AG09309 (cell line): ENCODE measurements around the gene DCTPP1.
"Not testable (repeated sequence)": the region's sequence is repeated elsewhere in the genome, so short reads cannot be mapped to it uniquely, and the experiment has no call there.

ENCODE experiments used
- DNase-seq: peaks from one replicate; pipeline ENCODE4 v3.0.0-alpha.2; 2010; ENCODE audit warnings: low read depth
- H3K4me3 ChIP-seq: 2 replicates; pipeline ENCODE4 v1.5.1; 2011; ENCODE audit warnings: mild to moderate bottlenecking, low read depth, low read length, moderate library complexity; ENCODE audit not compliant: control insufficient read depth
- CTCF ChIP-seq: IDR thresholded peaks from 2 replicates; pipeline ENCODE4 v1.5.1; 2011; ENCODE audit warnings: mild to moderate bottlenecking, low read depth, low read length, inconsistent platforms; ENCODE audit not compliant: insufficient read depth, control insufficient read depth; ENCODE audit errors: missing control alignments

DCTPP1 gene

GRCh38 chr16:30457743-30458560 lies 28.1 kb upstream of the DCTPP1 start:
- H3K4me3 ChIP-seq = no peak overlapping the region
- DNase-seq = no peak
- no peak for TF ChIP-seq CTCF

GRCh38 chr16:30457256-30457655 lies 27.4 kb upstream of the DCTPP1 start:
- H3K4me3 ChIP-seq = no peak overlapping the region
- DNase-seq = no peak
- no peak for TF ChIP-seq CTCF

GRCh38 chr16:30456302-30456701 lies 26.5 kb upstream of the DCTPP1 start:
- no peak for TF ChIP-seq CTCF
- no peak overlapping the region for H3K4me3 ChIP-seq
- DNase-seq = no peak

GRCh38 chr16:30452709-30453580 lies 23.1 kb upstream of the DCTPP1 start:
- DNase-seq, H3K4me3 ChIP-seq: not testable (repeated sequence)

DNA sequence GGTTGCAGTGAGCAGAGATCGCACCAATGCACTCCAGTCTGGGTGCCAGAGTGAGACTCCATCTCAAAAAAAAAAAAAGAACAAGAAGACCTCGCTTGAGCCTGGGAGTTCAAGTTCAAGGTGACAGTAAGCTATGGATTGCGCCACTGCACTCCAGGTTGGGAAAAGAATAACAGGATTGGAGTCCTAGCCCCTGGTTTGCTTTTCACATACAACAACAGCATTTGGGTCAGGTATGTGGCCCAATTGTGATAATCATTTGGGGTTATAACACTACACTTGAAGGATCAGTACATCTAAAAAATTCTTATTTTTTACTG lies 19.2 kb upstream of the DCTPP1 start:
- no peak for TF ChIP-seq CTCF
- DNase-seq = no peak
- no peak overlapping the region for H3K4me3 ChIP-seq

DNA sequence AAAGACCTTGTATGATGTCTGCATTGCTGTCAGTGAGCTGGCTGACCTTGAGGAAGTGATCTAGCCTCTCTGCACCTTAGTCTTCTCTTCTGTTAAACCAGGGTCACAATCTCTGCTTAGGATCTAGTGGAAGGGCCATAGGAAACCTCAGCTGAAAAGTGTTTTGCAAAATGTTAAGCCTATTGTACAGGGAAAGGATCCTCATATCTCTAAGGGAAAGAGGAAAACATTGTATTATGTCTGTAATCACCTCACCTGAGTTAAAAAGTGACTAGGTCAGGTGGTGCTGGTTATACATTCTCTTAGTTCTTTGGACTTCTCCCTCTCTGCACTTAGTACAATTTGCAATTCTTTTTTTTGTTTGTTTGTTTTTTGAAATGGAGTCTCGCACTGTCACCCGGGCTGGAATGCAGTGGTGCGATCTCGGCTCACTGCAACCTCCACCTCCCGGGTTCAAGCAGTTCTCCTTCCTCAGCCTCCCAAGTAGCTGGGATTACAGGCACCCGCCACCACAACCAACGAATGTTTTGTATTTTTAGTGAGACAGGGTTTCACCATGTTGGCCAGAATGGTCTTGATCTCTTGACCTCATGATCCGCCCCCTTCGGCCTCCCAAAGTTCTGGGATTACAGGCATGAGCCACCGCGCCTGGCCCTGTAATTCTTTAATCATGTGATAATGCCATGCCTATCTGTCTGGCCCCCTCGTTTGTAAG lies 17.8 kb upstream of the DCTPP1 start:
- no peak overlapping the region for H3K4me3 ChIP-seq
- DNase-seq = no peak
- TF ChIP-seq CTCF = no peak

GRCh38 chr16:30446203-30446595 lies 16.4 kb upstream of the DCTPP1 start:
- TF ChIP-seq CTCF = no peak
- peak overlapping the region; percentile 68 for H3K4me3 ChIP-seq
- no peak for DNase-seq
